ENCODE results near the gene NUDT8. TPM values are rescaled to one million over a fixed set of nuclear protein-coding genes. Genes with fewer than 3 reads are reported as not detected.
"Not testable (repeated sequence)": the region's sequence is repeated elsewhere in the genome, so short reads cannot be mapped to it uniquely, and the experiment has no call there.

Gene NUDT8
- total and polyA plus RNA-seq, 10 of the 15 experiments (the other 5 are each of a cell fraction or from before 2014, with no cell fraction given): 0.32 to 18.2 (median 9.8) TPM

DNA sequence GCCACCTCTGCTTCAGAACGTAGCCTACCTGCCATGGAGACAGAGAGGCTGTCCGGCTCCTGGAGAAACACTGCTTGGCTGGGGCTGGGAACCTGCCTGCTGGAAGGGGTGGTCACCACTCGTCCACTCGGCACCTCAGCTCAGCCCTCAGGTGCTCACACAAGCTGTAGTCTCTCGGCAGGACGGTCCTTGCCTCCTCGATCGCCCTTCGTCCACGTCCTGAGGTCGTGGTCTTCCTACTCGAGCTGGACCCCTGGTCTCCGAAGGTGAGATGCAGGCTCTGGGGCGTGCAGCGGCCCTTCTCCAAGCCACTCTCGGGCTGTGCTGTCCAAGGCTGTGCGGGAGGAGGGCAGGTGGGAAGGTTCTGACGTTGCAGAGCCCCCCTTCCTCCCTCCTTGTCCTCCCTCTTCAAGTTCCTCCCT lies 9.7 kb upstream of the NUDT8 start, which contains the start of gene TBX10:
Gene TBX10, minus strand, starts transcription at position 326 of the 422 bp plus-strand sequence. Its CDS starts 291 bp downstream, at position 35.
- peaks cover 6% of the 10 kb centered on the region for H3K4me1 ChIP-seq (ENCODE audit: control insufficient read depth, insufficient read depth, low read length)
- ChIA-PET POLR2A (no interaction called here), SMC1A (ENCODE audit: uncharacterized antibody, unreplicated experiment) (interaction anchor here (0.9 to 1.1 kb wide), 2 partner anchors 20 to 23 kb away, joined by 3 to 9 read pairs; no protein-coding TSS in a partner anchor), CTCF (interaction anchor here (0.6 to 4.6 kb wide), 7 partner anchors 9 to 288 kb away, joined by 3 to 26 read pairs (median 3); no protein-coding TSS in a partner anchor), RAD21 (ENCODE audit: unreplicated experiment) (no interaction called here)
- DNase-seq (ENCODE audit: low read depth, low spot score): no peak
- no peak within 1 kb of the TSS; the same call in 1 of the 2 replicates for H2AFZ ChIP-seq (ENCODE audit: control insufficient read depth, low read depth, low read length)
- H3K9ac ChIP-seq (ENCODE audit: control insufficient read depth, insufficient read depth, low read length): no peak within 1 kb of the TSS
- ATAC-seq: no peak
- TF ChIP-seq SUPT20H (IDR thresholded peaks at IDR 0.05; ENCODE audit: borderline replicate concordance, control insufficient read depth, low read depth, low read length): no peak
- FAIRE-seq: no peak
- intact Hi-C loops (cut with micrococcal nuclease; ENCODE audit: unreplicated experiment): no loop called here
- no peak within 1 kb of the TSS for H3K4me2 ChIP-seq (ENCODE audit: control insufficient read depth, insufficient read depth)
- no TSS peak for BruUV-seq (replicated peaks)
- no peaks in the 10 kb centered on the region; a peak in 1 of 4 replicates for H3K27me3 ChIP-seq (replicated peaks in 1 of 2; ENCODE audit: control insufficient read depth in 2 of 2, insufficient read depth in 2 of 2, low read length in 1 of 2)
- in situ Hi-C loops (cut with MboI): no loop called here
- H3K9me3 ChIP-seq (replicated peaks; ENCODE audit: control insufficient read depth, insufficient read depth, low read length): peaks cover 3% of the 10 kb centered on the region; the same call in 2 of the 3 replicates
- no peaks in the 10 kb centered on the region for H4K20me1 ChIP-seq (ENCODE audit: control insufficient read depth, insufficient read depth)
- no peaks in the 10 kb centered on the region for H3K36me3 ChIP-seq (ENCODE audit: control insufficient read depth in 2 of 2, insufficient read depth in 2 of 2, low read length in 1 of 2)
- no peak within 1 kb of the TSS for H3K4me3 ChIP-seq
- WGBS (ENCODE audit: insufficient coverage, insufficient replicate concordance, low lambda C conversion rate, missing lambda C conversion rate): 53% methylated on average over 17 of the region's 18 CpGs
- H3K79me2 ChIP-seq (ENCODE audit: control insufficient read depth, insufficient read depth, low read length): no peaks in the 10 kb centered on the region
- no peak within 1 kb of the TSS for H3K27ac ChIP-seq (ENCODE audit: control insufficient read depth, insufficient read depth)

- no peaks in the 10 kb centered on the region for H3K9me3 ChIP-seq (replicated peaks; ENCODE audit: control insufficient read depth, insufficient read depth, low read length)
- ChIA-PET POLR2A (interaction anchor here (0.6 kb wide), 1 partner anchor 40 kb away, joined by 3 read pairs; no protein-coding TSS in a partner anchor), RAD21 (ENCODE audit: unreplicated experiment) (interaction anchor here (1.7 to 2.2 kb wide), 2 partner anchors 21 to 56 kb away, joined by 5 to 7 read pairs; no protein-coding TSS in a partner anchor), SMC1A (ENCODE audit: uncharacterized antibody, unreplicated experiment) (interaction anchor here (0.6 to 1.1 kb wide), 3 partner anchors 20 to 57 kb away, joined by 3 to 9 read pairs (median 3); no protein-coding TSS in a partner anchor), CTCF (interaction anchor here (0.6 to 4.6 kb wide), 9 partner anchors 9 to 287 kb away, joined by 3 to 26 read pairs (median 3); partner anchors contain the start of gene NUDT8)
- no peak overlapping the region for H3K9ac ChIP-seq (ENCODE audit: control insufficient read depth, insufficient read depth, low read length)
- H3K27ac ChIP-seq (ENCODE audit: control insufficient read depth, insufficient read depth): no peak overlapping the region
- H4K20me1 ChIP-seq (ENCODE audit: control insufficient read depth, insufficient read depth): no peaks in the 10 kb centered on the region
- no TSS peak for BruUV-seq (replicated peaks)
- no peak for TF ChIP-seq GATAD2B (conservative IDR thresholded peaks at IDR 0.05; ENCODE audit: low read depth)
- no peak for TF ChIP-seq KLF5 (IDR thresholded peaks at IDR 0.05; ENCODE audit: partially characterized antibody)
- H3K27me3 ChIP-seq (replicated peaks in 1 of 2; ENCODE audit: control insufficient read depth in 2 of 2, insufficient read depth in 2 of 2, low read length in 1 of 2): no peaks in the 10 kb centered on the region; a peak in 1 of 4 replicates
- DNase-seq (ENCODE audit: low read depth, low spot score) (no peak), FAIRE-seq (no peak), ATAC-seq (no peak)
- 53% methylated on average over 24 of the region's 24 CpGs for WGBS (ENCODE audit: insufficient coverage, insufficient replicate concordance, low lambda C conversion rate, missing lambda C conversion rate)
- peaks cover 6% of the 10 kb centered on the region for H3K4me1 ChIP-seq (ENCODE audit: control insufficient read depth, insufficient read depth, low read length)
- no peak overlapping the region for H3K4me2 ChIP-seq (ENCODE audit: control insufficient read depth, insufficient read depth)
- H3K79me2 ChIP-seq (ENCODE audit: control insufficient read depth, insufficient read depth, low read length): no peaks in the 10 kb centered on the region
- intact Hi-C loops (cut with micrococcal nuclease; ENCODE audit: unreplicated experiment) (no loop called here), in situ Hi-C loops (cut with MboI) (no loop called here)
- no peaks in the 10 kb centered on the region for H3K36me3 ChIP-seq (ENCODE audit: control insufficient read depth in 2 of 2, insufficient read depth in 2 of 2, low read length in 1 of 2)
- H2AFZ ChIP-seq (ENCODE audit: control insufficient read depth, low read depth, low read length): no peak overlapping the region
- no peak overlapping the region for H3K4me3 ChIP-seq
These were observed 9.0 kb upstream of the NUDT8 start for GRCh38 chr11:67638535-67639437.

- ATAC-seq; H3K27ac ChIP-seq (ENCODE audit: control insufficient read depth, insufficient read depth); H3K9me3 ChIP-seq (replicated peaks; ENCODE audit: control insufficient read depth, insufficient read depth, low read length); DNase-seq (ENCODE audit: low read depth, low spot score); H3K4me1 ChIP-seq (ENCODE audit: control insufficient read depth, insufficient read depth, low read length); H3K79me2 ChIP-seq (ENCODE audit: control insufficient read depth, insufficient read depth, low read length); H3K4me3 ChIP-seq; POLR2A ChIA-PET; in situ Hi-C loops (cut with MboI); H3K4me2 ChIP-seq (ENCODE audit: control insufficient read depth, insufficient read depth); H3K9ac ChIP-seq (ENCODE audit: control insufficient read depth, insufficient read depth, low read length); BruUV-seq (replicated peaks); H4K20me1 ChIP-seq (ENCODE audit: control insufficient read depth, insufficient read depth); H2AFZ ChIP-seq (ENCODE audit: control insufficient read depth, low read depth, low read length); SMC1A ChIA-PET (ENCODE audit: uncharacterized antibody, unreplicated experiment); H3K27me3 ChIP-seq (replicated peaks in 1 of 2; ENCODE audit: control insufficient read depth in 2 of 2, insufficient read depth in 2 of 2, low read length in 1 of 2); FAIRE-seq; intact Hi-C loops (cut with micrococcal nuclease; ENCODE audit: unreplicated experiment); H3K36me3 ChIP-seq (ENCODE audit: control insufficient read depth in 2 of 2, insufficient read depth in 2 of 2, low read length in 1 of 2): not testable (repeated sequence)
- WGBS (ENCODE audit: insufficient coverage, insufficient replicate concordance, low lambda C conversion rate, missing lambda C conversion rate): 62% methylated on average over 3 of the region's 3 CpGs
- RAD21 ChIA-PET (ENCODE audit: unreplicated experiment): interaction anchor here (1.7 to 2.2 kb wide), 2 partner anchors 22 to 55 kb away, joined by 5 to 7 read pairs; no protein-coding TSS in a partner anchor
- CTCF ChIA-PET: interaction anchor here (1.0 to 4.6 kb wide), 4 partner anchors 8 to 65 kb away, joined by 3 to 26 read pairs (median 5); partner anchors contain the start of gene NUDT8
These were observed 7.7 kb upstream of the NUDT8 start for GRCh38 chr11:67637441-67637840.
